OCI-LY7 (cell line): ENCODE results near the gene EDN1. TPM values are rescaled to one million over a fixed set of nuclear protein-coding genes. Genes with fewer than 3 reads are reported as not detected.

Experiments
- BruUV-seq: library from RNA; stranded (reverse); fragments of 400-500 nt; replicated peaks from 2 replicates; lab custom pipeline; 2021; lab: Mats Ljungman, UMichigan
- CTCF ChIA-PET: fragments of 300-600 bp; sonication (Branson Sonifier 250); formaldehyde crosslinking; loops from one replicate; lab custom pipeline; 2022; ENCODE audit warnings: antibody characterized with exemption; ENCODE audit not compliant: unreplicated experiment; lab: Charles Lee
- POLR2A ChIA-PET: fragments of 300-600 bp; sonication (Branson Sonifier 250); formaldehyde crosslinking; loops from one replicate; lab custom pipeline; 2022; ENCODE audit warnings: antibody characterized with exemption; lab: Charles Lee
- DNase-seq: peaks from one replicate; pipeline ENCODE4 v3.0.0-alpha.2; 2015; ENCODE audit warnings: low spot score
- H2AFZ ChIP-seq: fragments of 200-600 bp; sonication (generic), shearing (Covaris generic); 2 replicates; pipeline ENCODE4 v1.6.1; 2014; ENCODE audit warnings: mild to moderate bottlenecking, antibody characterized with exemption, low read length, moderate library complexity
- H3K27ac ChIP-seq: fragments of 200-600 bp; sonication (generic); 2 replicates; pipeline ENCODE4 v1.5.1; 2014; ENCODE audit warnings: mixed run types, low read depth, mild to moderate bottlenecking, moderate library complexity, low read length, inconsistent platforms; ENCODE audit not compliant: poor library complexity, severe bottlenecking
- H3K36me3 ChIP-seq: fragments of 200-600 bp; sonication (generic); 2 replicates; pipeline ENCODE4 v1.6.1; 2014; ENCODE audit warnings: mild to moderate bottlenecking, antibody characterized with exemption, low read length, moderate library complexity, mixed read lengths; ENCODE audit not compliant: insufficient read depth
- H3K4me1 ChIP-seq: fragments of 200-600 bp; sonication (generic); 2 replicates; pipeline ENCODE4 v1.5.1; 2014; ENCODE audit warnings: mild to moderate bottlenecking, low read length; ENCODE audit not compliant: insufficient read depth, poor library complexity, severe bottlenecking
- H3K4me2 ChIP-seq: fragments of 200-600 bp; sonication (generic); 2 replicates; pipeline ENCODE4 v1.6.1; 2014; ENCODE audit warnings: mild to moderate bottlenecking, low read length
- H3K4me3 ChIP-seq: fragments of 200-600 bp; sonication (generic); 2 replicates; pipeline ENCODE4 v1.5.1; 2014; ENCODE audit warnings: mild to moderate bottlenecking, low read depth, low read length; ENCODE audit not compliant: poor library complexity, severe bottlenecking
- H3K79me2 ChIP-seq: fragments of 200-600 bp; sonication (generic); 2 replicates; pipeline ENCODE4 v1.6.1; 2016; ENCODE audit warnings: low read depth, mild to moderate bottlenecking, low read length, moderate library complexity, mixed read lengths; ENCODE audit not compliant: insufficient read depth
- H3K9me2 ChIP-seq: fragments of 200-600 bp; sonication (generic); 2 replicates; pipeline ENCODE4 v1.6.1; 2016; ENCODE audit warnings: mild to moderate bottlenecking, low read length, mixed read lengths; ENCODE audit not compliant: insufficient read depth
- H3K9me3 ChIP-seq: fragments of 200-600 bp; sonication (generic); 2 replicates; pipeline ENCODE4 v1.6.1; 2014; ENCODE audit warnings: mild to moderate bottlenecking, mixed run types, low read length, mixed read lengths
- H4K20me1 ChIP-seq: fragments of 200-600 bp; sonication (generic); 2 replicates; pipeline ENCODE4 v1.6.1; 2014; ENCODE audit warnings: mild to moderate bottlenecking, antibody characterized with exemption, low read length, moderate library complexity, mixed read lengths; ENCODE audit not compliant: insufficient read depth
- EZH2phosphoT487 ChIP-seq: fragments of 200-600 bp; sonication (generic); IDR thresholded peaks from 2 replicates; pipeline ENCODE4 v1.6.1; 2018; ENCODE audit warnings: low read depth, borderline replicate concordance, mild to moderate bottlenecking, mixed run types, antibody characterized with exemption, low read length, moderate library complexity, mixed read lengths
- intact Hi-C: fragments of 100-400 bp; cut with micrococcal nuclease; formaldehyde crosslinking; loops from one replicate; pipeline ENCODE4 v1.10.0; 2022; ENCODE audit not compliant: unreplicated experiment
- total RNA-seq, 2 experiments: library from RNA; depleted of rRNA in 1 of 2; stranded (reverse); fragments of >200 nt in 1 of 2; shearing (Covaris generic) in 1 of 2; gene quantifications; 2 replicates each; pipeline ENCODE4 v1.2.3, GENCODE V29; 2014 to 2022
- TF ChIP-seq, protein P1 (sequence below): fragments of 200-600 bp; sonication (generic); conservative IDR thresholded peaks from 2 replicates; pipeline ENCODE4 v1.5.1; 2014; ENCODE audit warnings: mild to moderate bottlenecking, antibody characterized with exemption, low read length, moderate library complexity, mixed read lengths

EDN1 gene
- total RNA-seq, 2 experiments from 2014 or later: not detected

GRCh38 chr6:12293235-12293930 is 3.2 kb downstream of the EDN1 start:
- Histone ChIP-seq H3K4me1 (no peaks in the 10 kb centered on the region), H3K4me2 (no peak overlapping the region), H3K36me3 (no peaks in the 10 kb centered on the region), H3K9me3 (no peaks in the 10 kb centered on the region), H2AFZ (no peak overlapping the region), H3K79me2 (no peaks in the 10 kb centered on the region), H3K9me2 (no peaks in the 10 kb centered on the region), H3K27ac (no peak overlapping the region), H3K4me3 (no peak overlapping the region), H4K20me1 (no peaks in the 10 kb centered on the region)
- TF ChIP-seq, protein P1, sequence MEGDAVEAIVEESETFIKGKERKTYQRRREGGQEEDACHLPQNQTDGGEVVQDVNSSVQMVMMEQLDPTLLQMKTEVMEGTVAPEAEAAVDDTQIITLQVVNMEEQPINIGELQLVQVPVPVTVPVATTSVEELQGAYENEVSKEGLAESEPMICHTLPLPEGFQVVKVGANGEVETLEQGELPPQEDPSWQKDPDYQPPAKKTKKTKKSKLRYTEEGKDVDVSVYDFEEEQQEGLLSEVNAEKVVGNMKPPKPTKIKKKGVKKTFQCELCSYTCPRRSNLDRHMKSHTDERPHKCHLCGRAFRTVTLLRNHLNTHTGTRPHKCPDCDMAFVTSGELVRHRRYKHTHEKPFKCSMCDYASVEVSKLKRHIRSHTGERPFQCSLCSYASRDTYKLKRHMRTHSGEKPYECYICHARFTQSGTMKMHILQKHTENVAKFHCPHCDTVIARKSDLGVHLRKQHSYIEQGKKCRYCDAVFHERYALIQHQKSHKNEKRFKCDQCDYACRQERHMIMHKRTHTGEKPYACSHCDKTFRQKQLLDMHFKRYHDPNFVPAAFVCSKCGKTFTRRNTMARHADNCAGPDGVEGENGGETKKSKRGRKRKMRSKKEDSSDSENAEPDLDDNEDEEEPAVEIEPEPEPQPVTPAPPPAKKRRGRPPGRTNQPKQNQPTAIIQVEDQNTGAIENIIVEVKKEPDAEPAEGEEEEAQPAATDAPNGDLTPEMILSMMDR: no peak
- no peak for TF ChIP-seq EZH2phosphoT487
- no TSS peak for BruUV-seq
- DNase-seq: no peak
- POLR2A ChIA-PET: no interaction called here
- CTCF ChIA-PET: no interaction called here
- intact Hi-C loops: no loop called here

GRCh38 chr6:12293931-12294807 is 4.0 kb downstream of the EDN1 start:
- Histone ChIP-seq H2AFZ (no peak overlapping the region), H3K9me2 (no peaks in the 10 kb centered on the region), H4K20me1 (no peaks in the 10 kb centered on the region), H3K4me2 (no peak overlapping the region), H3K79me2 (no peaks in the 10 kb centered on the region), H3K9me3 (no peaks in the 10 kb centered on the region), H3K27ac (no peak overlapping the region), H3K4me3 (no peak overlapping the region), H3K36me3 (no peaks in the 10 kb centered on the region), H3K4me1 (no peaks in the 10 kb centered on the region)
- no TSS peak for BruUV-seq
- TF ChIP-seq, protein P1: no peak
- TF ChIP-seq EZH2phosphoT487: no peak
- ChIA-PET POLR2A (no interaction called here), CTCF (no interaction called here)
- intact Hi-C loops: no loop called here
- DNase-seq: no peak
